ENCODE data around the gene TEP1. TPM values are rescaled to one million over a fixed set of nuclear protein-coding genes. Genes with fewer than 3 reads are reported as not detected.
A peak's percentile ranks its signal among the peaks of the same experiment; 100 is the strongest.

The TEP1 gene
- total RNA-seq (2014; rRNA removed; shearing (Covaris generic)) (8.5 and 12.9 TPM in 2 replicates), polyA plus RNA-seq (2016; fragmentation: Nextera tagmentation; extraction: Ambion mirVana) (3.0 and 3.2 TPM in 2 replicates)
- long read RNA-seq, partial matches to known transcripts: 0 of 1 reads
- long read RNA-seq, other reads (novel, unspliced or antisense): 1 of 1 reads

DNA sequence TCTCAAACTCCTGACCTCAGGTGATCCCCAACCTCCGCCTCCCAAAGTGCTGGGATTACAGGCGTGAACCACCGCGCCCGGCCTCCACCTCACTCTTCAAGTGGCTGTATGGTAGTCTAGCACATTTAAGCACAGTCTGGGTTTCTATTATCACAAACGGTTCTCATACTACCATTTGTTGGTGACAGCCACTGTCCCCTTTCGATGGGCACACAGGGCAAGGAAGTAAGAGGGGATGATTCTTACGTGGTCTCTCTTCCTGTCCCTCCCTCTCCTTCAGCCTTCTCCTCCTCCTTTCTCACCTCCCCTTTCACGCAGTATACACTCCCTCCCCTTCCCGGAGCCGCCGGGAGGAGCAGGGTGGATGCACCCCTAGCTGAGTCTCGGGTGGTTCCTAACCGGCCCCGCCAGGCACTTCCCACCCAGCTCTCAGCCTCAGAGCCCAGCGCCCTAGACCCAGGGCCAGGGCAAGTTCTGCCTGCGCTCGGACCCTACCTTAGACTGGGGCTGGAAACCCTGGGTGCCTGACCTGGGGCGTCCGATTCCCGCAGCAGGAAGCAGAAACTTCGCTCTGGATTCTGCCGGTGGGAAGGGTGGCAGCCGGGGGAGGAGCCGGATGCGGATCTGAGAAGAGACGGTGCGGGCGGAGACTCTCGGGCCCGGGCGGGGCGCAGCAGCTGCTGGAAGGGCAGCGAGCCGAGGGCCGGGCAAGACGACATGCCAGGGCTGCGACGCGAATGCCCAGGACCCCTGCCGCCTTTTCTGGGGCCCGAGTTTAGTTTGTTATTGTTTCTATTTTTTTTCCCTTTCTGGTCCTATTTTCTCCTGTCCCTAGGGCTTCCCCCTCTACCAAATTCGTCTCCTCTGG is at the start of gene TEP1:
TSS of gene TEP1 (minus strand) at position 626 of the 868 bp plus-strand sequence. CDS start 5,062 bp downstream, outside the sequence.
- no peaks in the 10 kb centered on the region for H3K36me3 ChIP-seq (ENCODE audit: insufficient read depth)
- Mint-ChIP-seq H3K27ac (no peak within 1 kb of the TSS), H3K27me3 (ENCODE audit: insufficient read depth, low read depth, poor library complexity) (peaks cover 6% of the 10 kb centered on the region), H3K4me3 (peak within 1 kb of the TSS; percentile 93), H3K9me3 (no peaks in the 10 kb centered on the region; the same call in 1 of the 3 replicates), H3K4me1 (peaks cover 18% of the 10 kb centered on the region; the same call in 2 of the 3 replicates), H3K36me3 (ENCODE audit: low read depth) (peaks cover under 1% of the 10 kb centered on the region; the same call in 1 of the 3 replicates)
- peaks cover 6% of the 10 kb centered on the region; the same call in 1 of the 2 replicates for H3K79me2 ChIP-seq (replicated peaks; ENCODE audit: insufficient read depth)
- H3K4me2 ChIP-seq: peak within 1 kb of the TSS; percentile 97
- H3F3A ChIP-seq (replicated peaks; ENCODE audit: low read depth): peaks cover 4% of the 10 kb centered on the region; the same call in 1 of the 2 replicates
- H3K4me1 ChIP-seq (ENCODE audit: insufficient read depth): peaks cover 17% of the 10 kb centered on the region
- DNase-seq (ENCODE audit: low spot score) (peak; percentile 93), ATAC-seq (peak; percentile 91)
- H4K20me1 ChIP-seq (replicated peaks; ENCODE audit: insufficient read depth): no peaks in the 10 kb centered on the region
- H3K4me3 ChIP-seq: peak within 1 kb of the TSS; percentile 99
- peak within 1 kb of the TSS; percentile 90 for H3K27ac ChIP-seq (ENCODE audit: low read depth)
- peak within 1 kb of the TSS; percentile 100 for H2AFZ ChIP-seq
- no peaks in the 10 kb centered on the region for H3K9me2 ChIP-seq (ENCODE audit: insufficient read depth)
- TF ChIP-seq POLR2AphosphoS5 (IDR thresholded peaks at IDR 0.05; ENCODE audit: low read depth): peak; percentile 50
- TF ChIP-seq, protein P1, sequence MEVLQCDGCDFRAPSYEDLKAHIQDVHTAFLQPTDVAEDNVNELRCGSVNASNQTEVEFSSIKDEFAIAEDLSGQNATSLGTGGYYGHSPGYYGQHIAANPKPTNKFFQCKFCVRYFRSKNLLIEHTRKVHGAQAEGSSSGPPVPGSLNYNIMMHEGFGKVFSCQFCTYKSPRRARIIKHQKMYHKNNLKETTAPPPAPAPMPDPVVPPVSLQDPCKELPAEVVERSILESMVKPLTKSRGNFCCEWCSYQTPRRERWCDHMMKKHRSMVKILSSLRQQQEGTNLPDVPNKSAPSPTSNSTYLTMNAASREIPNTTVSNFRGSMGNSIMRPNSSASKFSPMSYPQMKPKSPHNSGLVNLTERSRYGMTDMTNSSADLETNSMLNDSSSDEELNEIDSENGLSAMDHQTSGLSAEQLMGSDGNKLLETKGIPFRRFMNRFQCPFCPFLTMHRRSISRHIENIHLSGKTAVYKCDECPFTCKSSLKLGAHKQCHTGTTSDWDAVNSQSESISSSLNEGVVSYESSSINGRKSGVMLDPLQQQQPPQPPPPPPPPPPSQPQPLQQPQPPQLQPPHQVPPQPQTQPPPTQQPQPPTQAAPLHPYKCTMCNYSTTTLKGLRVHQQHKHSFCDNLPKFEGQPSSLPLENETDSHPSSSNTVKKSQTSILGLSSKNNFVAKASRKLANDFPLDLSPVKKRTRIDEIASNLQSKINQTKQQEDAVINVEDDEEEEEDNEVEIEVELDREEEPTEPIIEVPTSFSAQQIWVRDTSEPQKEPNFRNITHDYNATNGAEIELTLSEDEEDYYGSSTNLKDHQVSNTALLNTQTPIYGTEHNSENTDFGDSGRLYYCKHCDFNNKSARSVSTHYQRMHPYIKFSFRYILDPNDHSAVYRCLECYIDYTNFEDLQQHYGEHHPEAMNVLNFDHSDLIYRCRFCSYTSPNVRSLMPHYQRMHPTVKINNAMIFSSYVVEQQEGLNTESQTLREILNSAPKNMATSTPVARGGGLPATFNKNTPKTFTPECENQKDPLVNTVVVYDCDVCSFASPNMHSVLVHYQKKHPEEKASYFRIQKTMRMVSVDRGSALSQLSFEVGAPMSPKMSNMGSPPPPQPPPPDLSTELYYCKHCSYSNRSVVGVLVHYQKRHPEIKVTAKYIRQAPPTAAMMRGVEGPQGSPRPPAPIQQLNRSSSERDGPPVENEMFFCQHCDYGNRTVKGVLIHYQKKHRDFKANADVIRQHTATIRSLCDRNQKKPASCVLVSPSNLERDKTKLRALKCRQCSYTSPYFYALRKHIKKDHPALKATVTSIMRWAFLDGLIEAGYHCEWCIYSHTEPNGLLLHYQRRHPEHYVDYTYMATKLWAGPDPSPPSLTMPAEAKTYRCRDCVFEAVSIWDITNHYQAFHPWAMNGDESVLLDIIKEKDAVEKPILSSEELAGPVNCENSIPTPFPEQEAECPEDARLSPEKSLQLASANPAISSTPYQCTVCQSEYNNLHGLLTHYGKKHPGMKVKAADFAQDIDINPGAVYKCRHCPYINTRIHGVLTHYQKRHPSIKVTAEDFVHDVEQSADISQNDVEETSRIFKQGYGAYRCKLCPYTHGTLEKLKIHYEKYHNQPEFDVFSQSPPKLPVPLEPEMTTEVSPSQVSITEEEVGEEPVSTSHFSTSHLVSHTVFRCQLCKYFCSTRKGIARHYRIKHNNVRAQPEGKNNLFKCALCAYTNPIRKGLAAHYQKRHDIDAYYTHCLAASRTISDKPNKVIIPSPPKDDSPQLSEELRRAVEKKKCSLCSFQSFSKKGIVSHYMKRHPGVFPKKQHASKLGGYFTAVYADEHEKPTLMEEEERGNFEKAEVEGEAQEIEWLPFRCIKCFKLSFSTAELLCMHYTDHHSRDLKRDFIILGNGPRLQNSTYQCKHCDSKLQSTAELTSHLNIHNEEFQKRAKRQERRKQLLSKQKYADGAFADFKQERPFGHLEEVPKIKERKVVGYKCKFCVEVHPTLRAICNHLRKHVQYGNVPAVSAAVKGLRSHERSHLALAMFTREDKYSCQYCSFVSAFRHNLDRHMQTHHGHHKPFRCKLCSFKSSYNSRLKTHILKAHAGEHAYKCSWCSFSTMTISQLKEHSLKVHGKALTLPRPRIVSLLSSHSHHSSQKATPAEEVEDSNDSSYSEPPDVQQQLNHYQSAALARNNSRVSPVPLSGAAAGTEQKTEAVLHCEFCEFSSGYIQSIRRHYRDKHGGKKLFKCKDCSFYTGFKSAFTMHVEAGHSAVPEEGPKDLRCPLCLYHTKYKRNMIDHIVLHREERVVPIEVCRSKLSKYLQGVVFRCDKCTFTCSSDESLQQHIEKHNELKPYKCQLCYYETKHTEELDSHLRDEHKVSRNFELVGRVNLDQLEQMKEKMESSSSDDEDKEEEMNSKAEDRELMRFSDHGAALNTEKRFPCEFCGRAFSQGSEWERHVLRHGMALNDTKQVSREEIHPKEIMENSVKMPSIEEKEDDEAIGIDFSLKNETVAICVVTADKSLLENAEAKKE (CRISPR knock-in tag; IDR thresholded peaks at IDR 0.05): no peak
- peaks cover 7% of the 10 kb centered on the region; the same call in 1 of the 2 replicates for H3K27me3 ChIP-seq (ENCODE audit: insufficient read depth)
